ENCODE results near the gene DHRS3. TPM values are rescaled to one million over a fixed set of nuclear protein-coding genes. Genes with fewer than 3 reads are reported as not detected.
A peak's percentile ranks its signal among the peaks of the same experiment; 100 is the strongest.

DHRS3 gene
- total and polyA plus RNA-seq, 2 of the 13 experiments (the other 11 are each of a cell fraction or from before 2014, with no cell fraction given) = 48.5 to 90.5 TPM

DNA sequence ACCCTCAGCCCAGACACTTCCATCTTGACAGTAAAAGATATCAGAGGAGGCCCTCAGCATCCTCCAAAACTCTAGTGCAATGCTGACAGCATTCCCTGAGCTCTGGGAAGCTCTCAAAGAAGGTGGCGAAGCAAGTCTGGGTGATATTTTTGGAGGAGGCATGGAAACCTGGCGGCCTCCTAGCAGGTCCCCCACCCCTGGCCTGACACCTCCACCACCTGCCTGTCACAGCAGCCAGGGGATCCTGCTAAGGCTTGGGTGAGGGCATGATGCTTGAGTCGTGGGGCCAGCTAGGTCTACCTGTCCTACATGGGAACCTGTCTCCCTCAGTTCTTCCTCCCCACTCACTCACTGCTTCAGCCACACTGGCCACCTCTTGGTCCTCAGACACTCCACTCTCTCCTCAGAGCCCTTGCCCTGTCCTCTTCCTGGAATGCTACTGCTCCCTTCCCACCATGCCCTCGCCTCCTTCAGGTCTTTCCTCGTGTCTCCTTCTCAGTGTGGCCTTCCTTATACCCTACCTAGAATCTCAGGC is 8.5 kb downstream of the DHRS3 start (continued):
- no peak for TF ChIP-seq SKIL (CRISPR knock-in tag; IDR thresholded peaks at IDR 0.05; ENCODE audit: borderline replicate concordance)

- no TSS peak for BruUV-seq (replicated peaks)
- FAIRE-seq (peak; percentile 67), DNase-seq (ENCODE audit: low spot score) (peak; percentile 80), ATAC-seq (peak; percentile 65)
- Histone ChIP-seq H3K9ac (ENCODE audit: insufficient read depth, low read depth, low read length) (no peak overlapping the region), H3K27ac (ENCODE audit: extremely low read length, insufficient read depth, low read length) (peak overlapping the region; percentile 43), H4K20me1 (ENCODE audit: insufficient read depth, low read length) (peaks cover 84% of the 10 kb centered on the region), H3K79me2 (ENCODE audit: insufficient read depth, low read length) (peaks cover 70% of the 10 kb centered on the region), H3K4me1 (ENCODE audit: insufficient read depth, low read length) (peaks cover 94% of the 10 kb centered on the region), H3K9me3 (ENCODE audit: low read length) (no peaks in the 10 kb centered on the region), H3K27me3 (ENCODE audit: control insufficient read depth in 1 of 2, insufficient read depth in 2 of 2, low read length in 2 of 2) (no peaks in the 10 kb centered on the region), H3K36me3 (replicated peaks in 1 of 2; ENCODE audit: control insufficient read depth in 1 of 2, insufficient read depth in 2 of 2, low read length in 2 of 2) (peaks cover 13 to 52% of the 10 kb centered on the region in 2 experiments), H3K4me2 (ENCODE audit: low read depth, low read length) (peak overlapping the region; percentile 38), H2AFZ (ENCODE audit: low read length) (no peak overlapping the region), H3K4me3 (replicated peaks in 1 of 3; ENCODE audit: insufficient read depth in 1 of 3, low read depth in 2 of 3, low read length in 3 of 3) (no peak overlapping the region)
- in situ Hi-C loops (cut with HindIII; ENCODE audit: extremely low pct_ligation_motif_present, low pct_unique_long_range_greater_than_20kb) = no loop called here
- CTCF ChIA-PET (ENCODE audit: low intra/inter-chr PET ratio, low total read pairs) = no interaction called here
- WGBS (ENCODE audit: low lambda C conversion rate) = 30% methylated on average over 3 of the region's 5 CpGs
- intact Hi-C loops (cut with micrococcal nuclease; ENCODE audit: unreplicated experiment) = no loop called here
- POLR2A ChIA-PET = interaction anchor here (17.4 kb wide), 1 partner anchor 9 kb away, joined by 357 read pairs; the partner anchor contains the start of gene DHRS3
- TF ChIP-seq RORA (CRISPR knock-in tag; IDR thresholded peaks at IDR 0.05) = no peak
- no peak for TF ChIP-seq FOXP1 (IDR thresholded peaks at IDR 0.05)
- peak; percentile 49 for TF ChIP-seq FOXP1 (CRISPR knock-in tag; IDR thresholded peaks at IDR 0.05)
- 0 out of 2 replicates have a peak, but pooled peaks have one; percentile 33 for TF ChIP-seq TBX2 (CRISPR knock-in tag; IDR thresholded peaks at IDR 0.05; ENCODE audit: borderline replicate concordance)
- TF ChIP-seq, protein P1, sequence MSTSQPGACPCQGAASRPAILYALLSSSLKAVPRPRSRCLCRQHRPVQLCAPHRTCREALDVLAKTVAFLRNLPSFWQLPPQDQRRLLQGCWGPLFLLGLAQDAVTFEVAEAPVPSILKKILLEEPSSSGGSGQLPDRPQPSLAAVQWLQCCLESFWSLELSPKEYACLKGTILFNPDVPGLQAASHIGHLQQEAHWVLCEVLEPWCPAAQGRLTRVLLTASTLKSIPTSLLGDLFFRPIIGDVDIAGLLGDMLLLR (CRISPR knock-in tag; IDR thresholded peaks at IDR 0.05) = peak; percentile 62; the same call in 1 of the 2 replicates
- 0 out of 2 replicates have a peak, but pooled peaks have one; percentile 19 for TF ChIP-seq MAZ (IDR thresholded peaks at IDR 0.05; ENCODE audit: borderline replicate concordance, low read depth, low read length)
- no peak; the same call in 1 of the 2 replicates for TF ChIP-seq MAZ (CRISPR knock-in tag; IDR thresholded peaks at IDR 0.05; ENCODE audit: low read depth)
- TF ChIP-seq EEA1 (CRISPR knock-in tag; IDR thresholded peaks at IDR 0.05; ENCODE audit: borderline replicate concordance) = no peak
- TF ChIP-seq SP1 (IDR thresholded peaks at IDR 0.05) = no peak
- TF ChIP-seq SP1 (CRISPR knock-in tag; IDR thresholded peaks at IDR 0.05) = no peak
- 0 out of 2 replicates have a peak, but pooled peaks have one; percentile 45 for TF ChIP-seq ESRRA (CRISPR knock-in tag; IDR thresholded peaks at IDR 0.05; ENCODE audit: low read depth)
- peak; percentile 73 for TF ChIP-seq SAP130 (CRISPR knock-in tag; IDR thresholded peaks at IDR 0.05; ENCODE audit: low read depth)
- peak; percentile 15; the same call in 1 of the 2 replicates for TF ChIP-seq ZFP91 (CRISPR knock-in tag; IDR thresholded peaks at IDR 0.05; ENCODE audit: borderline replicate concordance)
- TF ChIP-seq ZNF660 (CRISPR knock-in tag; IDR thresholded peaks at IDR 0.05; ENCODE audit: borderline replicate concordance, low read depth) = no peak
- no peak for TF ChIP-seq TCF12 (IDR thresholded peaks at IDR 0.05)
- 0 out of 2 replicates have a peak, but pooled peaks have one; percentile 44 for TF ChIP-seq TCF12 (CRISPR knock-in tag; IDR thresholded peaks at IDR 0.05)
- peak; percentile 88; the same call in 1 of the 2 replicates for TF ChIP-seq ZNF746 (CRISPR knock-in tag; IDR thresholded peaks at IDR 0.05)
- peak; percentile 56 for TF ChIP-seq XRCC5 (optimal IDR thresholded peaks at IDR 0.05; ENCODE audit: low read length)
- peak; percentile 54; the same call in 1 of the 2 replicates for TF ChIP-seq PHF21A (CRISPR knock-in tag; IDR thresholded peaks at IDR 0.05)
Observed at GRCh38 chr1:12608311-12608957, 9.6 kb downstream of the DHRS3 start.
